Fibroblast of peridontal ligament (primary cell): ENCODE results near the gene WDR87.

Experiments used
- DNase-seq: peaks from one replicate; pipeline ENCODE4 v3.0.0-alpha.2; 2010; ENCODE audit errors: extremely low read depth

Gene WDR87

GRCh38 chr19:37905946-37906868 lies at the start of gene WDR87:
Gene WDR87 (minus strand): TSS chr19:37906594. CDS start chr19:37898239, 8,355 bp downstream.
- no peak for DNase-seq

- no peak for DNase-seq
Observed at GRCh38 chr19:37955986-37956385, 49.6 kb upstream of the WDR87 start.

GRCh38 chr19:37954421-37954874 lies 48.1 kb upstream of the WDR87 start:
- no peak for DNase-seq

- DNase-seq: no peak
Observed at GRCh38 chr19:37953918-37954303, 47.5 kb upstream of the WDR87 start.

GRCh38 chr19:37953171-37953917 lies 47.0 kb upstream of the WDR87 start:
- peak; percentile 34 for DNase-seq

GRCh38 chr19:37951816-37952210 lies 45.4 kb upstream of the WDR87 start:
- no peak for DNase-seq

- DNase-seq: no peak
Observed at GRCh38 chr19:37950471-37951175, 44.2 kb upstream of the WDR87 start.

GRCh38 chr19:37948362-37948761 lies 42.0 kb upstream of the WDR87 start:
- no peak for DNase-seq

- DNase-seq: no peak
Observed at GRCh38 chr19:37947778-37948177, 41.4 kb upstream of the WDR87 start.

- DNase-seq: no peak
Observed at GRCh38 chr19:37946132-37946531, 39.7 kb upstream of the WDR87 start.

GRCh38 chr19:37943480-37943879 lies 37.1 kb upstream of the WDR87 start:
- no peak for DNase-seq

GRCh38 chr19:37942516-37942902 lies 36.1 kb upstream of the WDR87 start:
- no peak for DNase-seq

GRCh38 chr19:37941782-37942515 lies 35.6 kb upstream of the WDR87 start:
- no peak for DNase-seq

- DNase-seq: no peak
Observed at GRCh38 chr19:37938353-37938752, 32.0 kb upstream of the WDR87 start.

- no peak for DNase-seq
Observed at GRCh38 chr19:37936886-37937285, 30.5 kb upstream of the WDR87 start.

- DNase-seq: no peak
Observed at GRCh38 chr19:37936166-37936565, 29.8 kb upstream of the WDR87 start.

GRCh38 chr19:37935341-37935740 lies 28.9 kb upstream of the WDR87 start:
- DNase-seq: no peak

- DNase-seq: no peak
Observed at GRCh38 chr19:37933937-37934358, 27.6 kb upstream of the WDR87 start.

- no peak for DNase-seq
Observed at GRCh38 chr19:37932985-37933936, 26.9 kb upstream of the WDR87 start.
